Fibroblast of mammary gland (primary cell): ENCODE results near the gene SETD1A.

Experiments used
- DNase-seq: peaks from one replicate; pipeline ENCODE4 v3.0.0-alpha.2; 2010; ENCODE audit warnings: low read depth
- H3K4me3 ChIP-seq: 2 replicates; pipeline ENCODE4 v1.5.1; 2011; ENCODE audit warnings: low read depth, mild to moderate bottlenecking, low read length, moderate library complexity; ENCODE audit not compliant: control insufficient read depth
- TF ChIP-seq, protein P1 (sequence below): conservative IDR thresholded peaks from 2 replicates; pipeline ENCODE4 v1.5.1; 2011; ENCODE audit warnings: low read depth, low read length, inconsistent platforms; ENCODE audit not compliant: control insufficient read depth, insufficient read depth

The SETD1A gene

DNA sequence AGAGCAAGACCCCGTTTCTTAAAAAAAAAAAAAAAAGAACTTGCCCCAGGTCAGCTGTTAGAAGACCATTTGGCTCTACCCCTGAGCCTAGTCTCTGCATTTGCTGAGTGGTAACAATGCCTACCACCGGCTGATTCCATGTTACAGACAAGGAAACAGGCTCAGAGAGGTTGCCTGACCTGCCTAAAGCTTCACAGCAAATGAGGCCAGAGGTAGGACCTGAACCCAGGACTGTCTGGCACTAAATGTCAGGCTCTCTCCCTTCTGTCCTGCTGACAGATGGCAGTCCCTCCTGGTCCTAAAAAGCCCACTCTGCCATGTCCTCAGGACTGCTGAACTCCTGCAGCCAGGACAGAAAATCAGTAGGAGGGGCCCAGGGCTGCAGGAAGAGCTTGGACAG is 47.1 kb downstream of the SETD1A start:
- DNase-seq = no peak
- no peak overlapping the region for H3K4me3 ChIP-seq
- TF ChIP-seq, protein P1, sequence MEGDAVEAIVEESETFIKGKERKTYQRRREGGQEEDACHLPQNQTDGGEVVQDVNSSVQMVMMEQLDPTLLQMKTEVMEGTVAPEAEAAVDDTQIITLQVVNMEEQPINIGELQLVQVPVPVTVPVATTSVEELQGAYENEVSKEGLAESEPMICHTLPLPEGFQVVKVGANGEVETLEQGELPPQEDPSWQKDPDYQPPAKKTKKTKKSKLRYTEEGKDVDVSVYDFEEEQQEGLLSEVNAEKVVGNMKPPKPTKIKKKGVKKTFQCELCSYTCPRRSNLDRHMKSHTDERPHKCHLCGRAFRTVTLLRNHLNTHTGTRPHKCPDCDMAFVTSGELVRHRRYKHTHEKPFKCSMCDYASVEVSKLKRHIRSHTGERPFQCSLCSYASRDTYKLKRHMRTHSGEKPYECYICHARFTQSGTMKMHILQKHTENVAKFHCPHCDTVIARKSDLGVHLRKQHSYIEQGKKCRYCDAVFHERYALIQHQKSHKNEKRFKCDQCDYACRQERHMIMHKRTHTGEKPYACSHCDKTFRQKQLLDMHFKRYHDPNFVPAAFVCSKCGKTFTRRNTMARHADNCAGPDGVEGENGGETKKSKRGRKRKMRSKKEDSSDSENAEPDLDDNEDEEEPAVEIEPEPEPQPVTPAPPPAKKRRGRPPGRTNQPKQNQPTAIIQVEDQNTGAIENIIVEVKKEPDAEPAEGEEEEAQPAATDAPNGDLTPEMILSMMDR = no peak

DNA sequence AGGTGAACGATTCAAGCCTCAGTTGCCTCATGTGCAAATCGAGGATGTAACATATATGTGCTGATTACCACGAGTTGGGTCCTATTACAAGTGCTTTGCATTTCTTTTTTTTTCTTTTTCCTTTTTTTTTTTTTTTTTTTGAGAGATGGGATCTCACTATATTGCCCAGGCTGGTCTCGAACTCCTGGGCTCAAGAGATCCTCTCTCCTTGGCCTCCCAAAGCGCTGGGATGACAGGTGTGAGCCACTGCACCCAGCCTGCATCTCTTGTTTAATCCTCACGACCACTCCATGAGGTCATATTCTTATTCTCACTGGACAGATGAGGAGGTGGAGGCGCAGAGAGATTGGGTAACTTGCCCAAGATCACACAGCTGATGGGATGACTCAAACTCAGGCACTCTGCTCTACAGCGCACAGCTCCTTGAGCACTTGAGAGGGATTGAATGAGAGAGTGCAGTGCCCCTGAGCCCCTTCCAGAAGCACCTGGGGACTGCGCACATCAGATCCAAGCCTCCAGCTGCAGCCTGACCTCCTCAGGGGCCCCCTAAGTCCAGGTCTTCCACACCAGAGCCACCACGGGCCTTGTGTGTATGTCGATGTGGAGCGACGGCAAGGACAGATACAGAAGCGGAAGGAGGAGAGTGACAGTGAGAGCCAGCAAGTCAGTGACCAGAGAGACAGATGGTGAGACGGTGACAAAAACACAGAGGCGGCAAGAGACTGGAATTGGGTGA is 48.0 kb downstream of the SETD1A start:
- peak; percentile 65 for DNase-seq
- TF ChIP-seq, protein P1 = no peak
- no peak overlapping the region for H3K4me3 ChIP-seq

DNA sequence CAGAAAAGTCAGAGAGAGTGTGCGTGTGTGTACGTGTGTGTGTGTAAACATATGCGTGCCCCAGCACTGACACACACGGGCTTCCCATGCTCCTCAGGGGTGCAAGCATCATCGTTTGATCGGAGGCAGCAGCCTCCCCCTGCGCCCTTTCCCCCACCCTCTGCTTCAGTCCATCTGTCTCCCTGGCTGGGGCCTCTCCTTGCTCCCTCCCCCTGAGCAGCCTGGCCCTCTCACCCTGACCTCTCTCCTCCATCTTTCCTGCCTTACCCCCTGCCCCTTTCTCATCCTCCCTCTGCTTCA is 48.5 kb downstream of the SETD1A start:
- DNase-seq = no peak
- no peak overlapping the region for H3K4me3 ChIP-seq
- TF ChIP-seq, protein P1 = no peak

DNA sequence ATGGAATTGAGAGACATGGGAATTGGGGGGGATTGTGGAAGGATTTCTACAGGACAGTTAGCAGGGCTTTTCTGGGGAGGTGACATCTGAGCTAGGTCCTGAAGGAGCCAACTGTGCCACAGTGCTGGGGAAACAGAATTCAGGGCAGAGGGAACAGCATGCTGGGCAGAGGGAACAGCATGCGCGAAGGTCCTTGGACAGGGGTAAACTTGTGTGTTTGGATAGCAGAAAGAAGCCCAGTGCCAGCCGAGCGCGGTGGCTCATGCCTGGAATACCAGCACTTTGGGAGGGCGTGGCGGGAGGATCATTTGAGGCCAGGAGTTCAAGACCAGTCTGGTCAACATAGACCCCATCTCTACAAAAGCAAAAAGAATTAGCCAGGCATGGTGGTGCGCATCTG is 49.0 kb downstream of the SETD1A start:
- no peak for DNase-seq
- TF ChIP-seq, protein P1 = no peak
- H3K4me3 ChIP-seq = no peak overlapping the region

DNA sequence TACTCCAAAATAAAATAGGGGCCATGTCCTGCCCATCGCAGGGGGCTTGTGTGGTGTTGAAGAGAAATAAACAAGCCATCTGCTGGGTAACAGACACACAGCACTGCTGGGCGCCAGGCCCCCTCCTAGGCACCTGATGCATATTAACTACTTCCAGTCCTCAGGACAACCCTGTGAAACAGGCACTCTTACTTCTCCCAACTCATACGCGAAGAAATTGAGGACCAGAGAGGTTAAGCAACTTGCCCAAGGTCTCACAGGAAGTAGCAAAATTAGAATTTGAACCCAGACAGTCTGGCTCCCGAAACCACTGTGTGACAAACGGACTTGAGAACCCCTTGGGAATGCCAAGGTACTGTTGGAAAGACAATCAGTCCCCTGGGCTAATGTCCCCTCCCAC is 50.1 kb downstream of the SETD1A start:
- TF ChIP-seq, protein P1 = no peak
- H3K4me3 ChIP-seq = no peak overlapping the region
- DNase-seq = no peak

DNA sequence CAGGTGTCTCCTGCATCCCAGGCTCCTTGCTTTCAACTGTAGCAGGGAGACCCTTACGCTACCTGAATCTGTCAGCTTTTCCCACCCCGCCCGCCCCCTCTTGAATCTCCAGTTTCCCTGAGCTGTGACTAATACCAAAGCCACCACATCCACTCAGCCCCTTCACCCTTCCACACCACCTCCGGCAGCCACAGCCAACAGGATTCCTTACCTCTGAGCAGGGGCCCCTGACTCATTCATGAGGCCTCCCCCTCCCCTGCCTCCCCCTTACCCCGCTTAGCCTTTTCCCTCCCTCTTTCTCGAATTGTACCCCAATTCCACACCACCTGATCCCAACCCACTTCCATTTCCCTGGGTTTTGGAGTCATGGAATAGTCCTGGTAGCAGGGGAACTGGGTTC is 50.6 kb downstream of the SETD1A start:
- TF ChIP-seq, protein P1 = no peak

DNA sequence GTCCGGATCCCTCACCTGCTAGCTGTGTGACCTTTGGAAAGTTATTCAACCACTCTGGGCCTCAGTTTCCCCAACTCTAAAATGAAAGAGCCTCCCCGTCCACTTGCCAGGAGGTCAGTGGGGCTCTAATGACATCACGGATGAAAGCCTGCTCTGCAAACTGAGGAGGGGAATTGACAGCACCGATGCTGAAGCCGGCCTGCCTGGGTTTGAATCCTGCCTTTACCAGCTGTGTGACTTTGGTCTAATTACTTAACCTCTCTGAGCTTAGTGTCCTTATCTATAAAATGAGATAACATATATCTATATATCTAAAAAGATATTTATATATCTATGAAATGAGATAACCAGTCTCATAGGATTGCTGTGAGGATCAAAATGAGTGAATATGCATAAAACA is 51.0 kb downstream of the SETD1A start:
- TF ChIP-seq, protein P1 = no peak
- no peak overlapping the region for H3K4me3 ChIP-seq
- DNase-seq = no peak

More for the DNA sequence above, 50.6 kb downstream of the SETD1A start:
- DNase-seq = peak; percentile 70
- no peak overlapping the region for H3K4me3 ChIP-seq
